Uterus (tissue), 2 donors: ENCODE data around the gene DPP8.

Experiments used
- POLR2A ChIP-seq, 2 donors: fragments of 450-650 bp; IDR thresholded peaks; one replicate each; pipeline ENCODE4 v1.6.1; 2016; ENCODE audit warnings: antibody characterized with exemption in 2 of 2, mild to moderate bottlenecking in 1 of 2, moderate library complexity in 1 of 2
- TF ChIP-seq, protein P1 (sequence below), 4 experiments: fragments of 200-600 bp in 2 of 4; fragments of 450-650 bp in 2 of 4; sonication (generic) in 2 of 4; IDR thresholded peaks; one replicate each; pipeline ENCODE4 v1.5.1; 2016 to 2019; ENCODE audit warnings: antibody characterized with exemption in 4 of 4, mild to moderate bottlenecking in 2 of 4, moderate library complexity in 1 of 4

- TF ChIP-seq POLR2A (IDR thresholded peaks at IDR 0.05) = no peak
- TF ChIP-seq, protein P1, sequence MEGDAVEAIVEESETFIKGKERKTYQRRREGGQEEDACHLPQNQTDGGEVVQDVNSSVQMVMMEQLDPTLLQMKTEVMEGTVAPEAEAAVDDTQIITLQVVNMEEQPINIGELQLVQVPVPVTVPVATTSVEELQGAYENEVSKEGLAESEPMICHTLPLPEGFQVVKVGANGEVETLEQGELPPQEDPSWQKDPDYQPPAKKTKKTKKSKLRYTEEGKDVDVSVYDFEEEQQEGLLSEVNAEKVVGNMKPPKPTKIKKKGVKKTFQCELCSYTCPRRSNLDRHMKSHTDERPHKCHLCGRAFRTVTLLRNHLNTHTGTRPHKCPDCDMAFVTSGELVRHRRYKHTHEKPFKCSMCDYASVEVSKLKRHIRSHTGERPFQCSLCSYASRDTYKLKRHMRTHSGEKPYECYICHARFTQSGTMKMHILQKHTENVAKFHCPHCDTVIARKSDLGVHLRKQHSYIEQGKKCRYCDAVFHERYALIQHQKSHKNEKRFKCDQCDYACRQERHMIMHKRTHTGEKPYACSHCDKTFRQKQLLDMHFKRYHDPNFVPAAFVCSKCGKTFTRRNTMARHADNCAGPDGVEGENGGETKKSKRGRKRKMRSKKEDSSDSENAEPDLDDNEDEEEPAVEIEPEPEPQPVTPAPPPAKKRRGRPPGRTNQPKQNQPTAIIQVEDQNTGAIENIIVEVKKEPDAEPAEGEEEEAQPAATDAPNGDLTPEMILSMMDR (IDR thresholded peaks at IDR 0.05) = no peak
Measured at GRCh38 chr15:65517866-65518207, 348 bp upstream of the DPP8 start.
